GM20000 (cell line): Measurements from ENCODE around the gene SLC2A8.

Source experiments
- DNase-seq: peaks from one replicate; pipeline ENCODE4 v3.0.0; 2012; ENCODE audit warnings: low spot score
- TF ChIP-seq, protein P1 (sequence below): IDR thresholded peaks from 2 replicates; pipeline ENCODE4 v1.5.1; 2012; ENCODE audit warnings: mild to moderate bottlenecking, control low read depth; ENCODE audit errors: extremely low read depth, missing control alignments

SLC2A8 gene

GRCh38 chr9:127358023-127358535, 38.9 kb upstream of the SLC2A8 start:
- DNase-seq: no peak
- TF ChIP-seq, protein P1, sequence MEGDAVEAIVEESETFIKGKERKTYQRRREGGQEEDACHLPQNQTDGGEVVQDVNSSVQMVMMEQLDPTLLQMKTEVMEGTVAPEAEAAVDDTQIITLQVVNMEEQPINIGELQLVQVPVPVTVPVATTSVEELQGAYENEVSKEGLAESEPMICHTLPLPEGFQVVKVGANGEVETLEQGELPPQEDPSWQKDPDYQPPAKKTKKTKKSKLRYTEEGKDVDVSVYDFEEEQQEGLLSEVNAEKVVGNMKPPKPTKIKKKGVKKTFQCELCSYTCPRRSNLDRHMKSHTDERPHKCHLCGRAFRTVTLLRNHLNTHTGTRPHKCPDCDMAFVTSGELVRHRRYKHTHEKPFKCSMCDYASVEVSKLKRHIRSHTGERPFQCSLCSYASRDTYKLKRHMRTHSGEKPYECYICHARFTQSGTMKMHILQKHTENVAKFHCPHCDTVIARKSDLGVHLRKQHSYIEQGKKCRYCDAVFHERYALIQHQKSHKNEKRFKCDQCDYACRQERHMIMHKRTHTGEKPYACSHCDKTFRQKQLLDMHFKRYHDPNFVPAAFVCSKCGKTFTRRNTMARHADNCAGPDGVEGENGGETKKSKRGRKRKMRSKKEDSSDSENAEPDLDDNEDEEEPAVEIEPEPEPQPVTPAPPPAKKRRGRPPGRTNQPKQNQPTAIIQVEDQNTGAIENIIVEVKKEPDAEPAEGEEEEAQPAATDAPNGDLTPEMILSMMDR: no peak

DNA sequence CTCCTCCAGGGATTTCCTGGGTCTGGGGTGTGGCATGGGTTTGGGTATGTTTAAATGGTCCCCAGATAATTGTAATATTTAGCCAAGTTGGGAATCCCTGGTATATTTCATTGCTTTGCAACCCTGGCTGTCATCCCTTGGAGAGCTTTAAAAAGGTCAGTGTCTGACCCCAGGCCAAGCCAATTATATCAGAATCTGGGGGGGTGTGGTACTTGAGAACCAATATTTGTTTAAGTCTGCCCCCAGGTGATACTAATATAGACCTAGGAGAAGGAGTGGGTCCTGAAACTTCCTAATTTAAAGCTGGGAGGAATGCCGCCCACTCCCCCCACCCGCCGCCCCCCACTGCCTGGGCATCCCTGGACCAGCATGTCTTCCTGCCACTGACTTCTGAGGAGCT, 38.2 kb upstream of the SLC2A8 start:
- DNase-seq: no peak
- TF ChIP-seq, protein P1: no peak

DNA sequence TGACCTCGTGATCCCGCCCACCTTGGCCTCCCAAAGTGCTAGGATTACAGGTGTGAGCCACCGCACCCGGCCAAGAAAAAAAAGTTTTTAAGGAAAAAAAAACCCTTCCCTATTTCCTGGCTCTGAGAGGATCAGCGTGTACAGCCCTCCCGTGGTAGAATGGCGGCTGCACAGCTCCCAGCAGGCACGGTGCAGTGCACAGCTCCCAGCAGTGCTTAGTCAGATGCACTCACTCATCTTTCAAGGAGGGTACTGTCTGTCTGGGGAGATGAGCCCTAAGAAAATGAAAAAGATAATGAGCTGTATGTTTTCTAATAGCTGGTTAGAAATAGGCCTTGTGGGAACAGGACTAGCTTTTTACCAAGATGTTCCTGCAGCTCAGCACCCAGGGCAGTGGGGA, 36.7 kb upstream of the SLC2A8 start:
- TF ChIP-seq, protein P1: no peak

GRCh38 chr9:127360829-127361228, 36.1 kb upstream of the SLC2A8 start:
- TF ChIP-seq, protein P1: no peak

More for the DNA sequence above, 36.7 kb upstream of the SLC2A8 start:
- no peak for DNase-seq

DNA sequence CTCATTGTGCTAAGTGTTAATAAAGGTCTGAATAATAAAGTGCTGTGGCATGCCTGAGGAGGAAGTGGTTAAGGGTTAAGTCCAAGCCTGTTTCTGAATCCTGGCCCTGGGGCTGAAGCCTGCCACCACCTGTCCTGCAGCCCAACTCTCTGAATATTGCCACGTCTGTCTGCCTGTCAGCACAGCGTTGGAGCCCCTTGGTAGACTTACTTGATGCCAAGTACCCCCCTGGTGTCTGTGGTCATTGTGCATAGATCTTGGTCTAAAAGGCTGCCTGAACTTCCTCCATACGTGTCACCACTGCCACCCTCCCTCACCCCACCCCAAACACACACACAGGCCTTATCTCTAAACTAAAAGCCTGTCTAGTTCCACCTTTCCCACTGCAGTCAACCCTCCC, 35.4 kb upstream of the SLC2A8 start:
- TF ChIP-seq, protein P1: no peak
- DNase-seq: no peak

More at GRCh38 chr9:127360829-127361228, 36.1 kb upstream of the SLC2A8 start:
- DNase-seq: no peak

DNA sequence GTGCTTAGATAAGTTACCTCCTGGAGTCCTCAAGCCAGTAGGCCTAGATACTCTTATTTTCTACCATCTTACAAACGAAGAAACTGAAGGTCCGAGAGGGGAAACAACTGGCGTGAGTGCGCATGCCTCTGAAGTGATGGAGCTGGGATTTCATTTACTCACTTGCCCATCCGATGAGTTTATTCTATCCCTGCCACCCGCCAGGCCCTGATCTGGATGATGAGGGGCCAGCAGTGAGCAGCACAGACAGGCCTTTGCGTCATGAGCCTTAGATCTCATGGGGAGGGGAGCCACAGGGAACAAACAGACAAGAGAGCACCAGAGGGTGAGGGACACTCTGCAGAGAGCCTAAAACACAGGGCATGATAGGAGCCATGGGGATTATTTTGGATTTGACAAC, 34.1 kb upstream of the SLC2A8 start:
- TF ChIP-seq, protein P1: no peak
- DNase-seq: no peak

- TF ChIP-seq, protein P1: no peak
- no peak for DNase-seq
Observed at GRCh38 chr9:127365461-127365860, 31.5 kb upstream of the SLC2A8 start.
